Kidney epithelial cell (primary cell): ENCODE results near the gene CBFA2T2. TPM values are rescaled to one million over a fixed set of nuclear protein-coding genes. Genes with fewer than 3 reads are reported as not detected.
"Not testable (repeated sequence)": the region's sequence is repeated elsewhere in the genome, so short reads cannot be mapped to it uniquely, and the experiment has no call there.

Source experiments
- DNase-seq: peaks from one replicate; pipeline ENCODE4 v3.0.0-alpha.2; 2010; ENCODE audit warnings: low read depth
- H3K27me3 ChIP-seq: 2 replicates; pipeline ENCODE4 v1.6.0; 2011; ENCODE audit warnings: low read length; ENCODE audit not compliant: control insufficient read depth, insufficient read depth
- H3K36me3 ChIP-seq: 2 replicates; pipeline ENCODE4 v1.5.1; 2011; ENCODE audit warnings: low read length; ENCODE audit not compliant: control insufficient read depth, insufficient read depth
- H3K4me3 ChIP-seq: 2 replicates; pipeline ENCODE4 v1.5.1; 2011; ENCODE audit warnings: low read depth, mild to moderate bottlenecking, control low read depth, low read length
- total RNA-seq: library from RNA; depleted of rRNA; stranded (reverse); fragments of >200 nt; gene quantifications from 2 replicates; pipeline ENCODE4 v1.2.3, GENCODE V29; 2015
- TF ChIP-seq, protein P1 (sequence below): IDR thresholded peaks from 2 replicates; pipeline ENCODE4 v1.5.1; 2011; ENCODE audit warnings: mild to moderate bottlenecking, moderate library complexity, low read length, control low read depth, inconsistent platforms; ENCODE audit not compliant: insufficient read depth, poor library complexity, severe bottlenecking

The CBFA2T2 gene
- total RNA-seq, 1 donor from 2014 or later = 13.4 TPM

DNA sequence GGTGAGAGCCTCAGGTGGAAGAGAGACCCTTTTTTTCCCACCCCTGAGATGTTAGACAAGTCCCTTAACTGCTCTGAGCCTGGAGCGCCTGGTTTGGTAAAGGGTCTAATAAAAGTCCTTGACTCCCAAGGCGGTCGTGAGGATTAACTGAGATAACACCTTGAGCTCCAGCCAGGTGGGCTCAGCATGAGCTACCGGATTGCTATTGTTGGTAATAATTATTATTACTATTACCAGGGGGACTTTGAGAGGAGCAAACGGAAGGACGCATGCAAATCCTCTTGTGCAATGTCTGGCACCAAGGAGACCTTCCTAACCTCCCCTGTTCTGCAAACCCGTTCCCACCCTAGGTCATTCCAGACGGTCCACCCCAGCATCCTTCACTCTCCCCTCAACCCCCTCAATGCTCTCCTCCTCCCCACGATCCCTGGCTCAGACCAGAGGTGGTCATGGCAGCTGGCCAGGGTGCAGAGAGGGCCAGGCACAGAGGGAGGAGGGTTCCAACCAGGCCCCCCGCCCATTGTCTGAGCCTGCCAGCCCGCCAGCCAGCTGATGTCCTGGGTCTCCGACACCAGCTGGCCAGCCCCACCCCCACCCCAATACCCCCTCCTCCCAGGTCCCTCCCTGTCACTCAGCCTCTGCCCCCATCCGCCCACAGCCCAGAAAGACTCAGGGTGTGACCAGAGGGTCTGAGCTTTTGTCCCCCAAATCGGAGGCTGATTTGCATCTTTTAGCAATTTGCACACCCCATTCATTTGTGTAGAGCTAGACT is 14.3 kb upstream of the CBFA2T2 start:
- DNase-seq = no peak
- no peaks in the 10 kb centered on the region for H3K36me3 ChIP-seq
- TF ChIP-seq, protein P1, sequence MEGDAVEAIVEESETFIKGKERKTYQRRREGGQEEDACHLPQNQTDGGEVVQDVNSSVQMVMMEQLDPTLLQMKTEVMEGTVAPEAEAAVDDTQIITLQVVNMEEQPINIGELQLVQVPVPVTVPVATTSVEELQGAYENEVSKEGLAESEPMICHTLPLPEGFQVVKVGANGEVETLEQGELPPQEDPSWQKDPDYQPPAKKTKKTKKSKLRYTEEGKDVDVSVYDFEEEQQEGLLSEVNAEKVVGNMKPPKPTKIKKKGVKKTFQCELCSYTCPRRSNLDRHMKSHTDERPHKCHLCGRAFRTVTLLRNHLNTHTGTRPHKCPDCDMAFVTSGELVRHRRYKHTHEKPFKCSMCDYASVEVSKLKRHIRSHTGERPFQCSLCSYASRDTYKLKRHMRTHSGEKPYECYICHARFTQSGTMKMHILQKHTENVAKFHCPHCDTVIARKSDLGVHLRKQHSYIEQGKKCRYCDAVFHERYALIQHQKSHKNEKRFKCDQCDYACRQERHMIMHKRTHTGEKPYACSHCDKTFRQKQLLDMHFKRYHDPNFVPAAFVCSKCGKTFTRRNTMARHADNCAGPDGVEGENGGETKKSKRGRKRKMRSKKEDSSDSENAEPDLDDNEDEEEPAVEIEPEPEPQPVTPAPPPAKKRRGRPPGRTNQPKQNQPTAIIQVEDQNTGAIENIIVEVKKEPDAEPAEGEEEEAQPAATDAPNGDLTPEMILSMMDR = no peak
- no peak overlapping the region for H3K4me3 ChIP-seq
- H3K27me3 ChIP-seq = peaks cover 4% of the 10 kb centered on the region

DNA sequence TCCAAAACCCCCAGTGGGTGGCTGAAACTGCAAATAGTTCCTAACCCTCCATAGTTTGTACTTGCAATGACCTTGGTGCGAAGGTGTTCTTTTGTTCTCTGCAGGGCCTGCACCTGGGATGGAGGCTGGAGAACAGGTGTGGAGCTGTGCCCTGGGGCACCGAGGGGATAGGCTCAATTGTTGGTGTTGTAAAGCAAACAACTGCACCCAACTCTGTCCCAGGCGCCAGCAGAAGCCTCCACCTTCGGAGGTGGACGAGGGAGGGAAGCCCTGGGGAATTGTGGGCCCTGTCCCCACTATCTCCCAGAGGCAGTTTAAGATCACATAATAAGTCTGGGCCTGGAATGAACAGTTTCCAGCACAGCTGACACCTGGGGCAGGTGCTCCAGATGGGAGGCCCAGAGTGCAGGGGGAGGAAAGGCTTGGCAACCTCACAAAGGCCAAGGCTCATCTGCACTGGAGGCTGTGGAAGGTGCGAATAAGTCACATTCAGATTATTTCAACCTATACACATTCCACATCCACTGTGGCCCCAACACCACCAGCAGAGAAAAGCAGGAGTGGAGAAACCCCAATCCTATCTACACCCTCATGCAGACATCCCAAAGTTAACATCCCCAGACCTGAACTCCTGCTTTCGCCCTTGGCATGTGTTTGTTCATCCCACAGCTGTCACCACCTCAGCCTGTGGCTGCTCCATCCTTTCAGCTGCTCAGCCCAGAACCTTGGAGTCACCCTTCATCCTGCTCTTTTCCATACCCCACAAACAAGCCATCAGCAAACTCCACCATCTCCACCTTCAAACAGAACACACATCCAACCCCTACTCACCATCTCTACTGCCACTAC is 12.3 kb upstream of the CBFA2T2 start:
- no peaks in the 10 kb centered on the region for H3K36me3 ChIP-seq
- H3K4me3 ChIP-seq = no peak overlapping the region
- DNase-seq = no peak
- TF ChIP-seq, protein P1 = no peak
- peaks cover 4% of the 10 kb centered on the region for H3K27me3 ChIP-seq

DNA sequence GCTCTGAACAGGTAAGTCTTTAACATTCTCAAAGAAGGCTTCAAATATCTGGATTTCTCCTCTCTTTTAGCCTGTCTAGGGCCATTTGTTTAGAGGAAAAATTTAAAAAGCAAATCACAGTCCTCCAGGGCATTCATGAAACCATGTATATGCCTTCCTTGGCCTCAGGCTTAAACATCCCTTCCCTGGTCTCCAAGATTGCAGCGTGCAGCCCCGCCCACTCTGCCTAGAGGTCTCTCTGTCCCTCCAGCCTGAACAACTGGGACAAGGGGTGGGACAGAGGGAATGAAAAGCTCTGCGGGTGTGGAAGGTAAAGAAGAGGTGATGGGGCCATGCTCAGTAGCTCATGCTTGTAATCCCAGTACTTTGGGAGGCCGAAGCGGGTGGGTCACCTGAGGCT is 9.8 kb upstream of the CBFA2T2 start:
- Histone ChIP-seq H3K4me3 (no peak overlapping the region), H3K36me3 (no peaks in the 10 kb centered on the region), H3K27me3 (peaks cover 2% of the 10 kb centered on the region)
- DNase-seq = no peak
- TF ChIP-seq, protein P1 = no peak

DNA sequence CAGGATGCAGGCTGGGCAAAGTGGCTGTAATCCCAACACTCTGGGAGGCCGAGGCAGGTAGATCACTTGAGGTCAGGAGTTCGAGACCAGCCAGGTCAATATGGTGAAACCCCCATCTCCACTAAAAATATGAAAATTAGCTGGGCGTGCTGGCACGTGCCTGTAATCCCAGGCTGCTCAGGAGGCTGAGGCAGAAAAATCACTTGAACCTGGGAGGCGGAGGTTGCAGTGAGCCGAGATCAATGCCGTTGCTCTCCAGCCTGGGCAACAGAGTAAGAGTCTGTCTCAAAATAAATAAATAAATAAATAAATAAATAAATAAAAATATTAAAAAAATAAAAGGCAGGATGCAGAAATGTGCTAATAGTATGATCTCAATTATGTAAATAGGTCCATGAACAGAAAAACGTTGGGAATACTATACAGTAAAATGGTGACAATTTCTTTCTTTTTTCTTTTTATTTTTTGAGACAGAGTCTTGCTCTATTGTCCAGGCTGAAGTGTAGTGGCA is 8.4 kb upstream of the CBFA2T2 start:
- H3K4me3 ChIP-seq = no peak overlapping the region

DNA sequence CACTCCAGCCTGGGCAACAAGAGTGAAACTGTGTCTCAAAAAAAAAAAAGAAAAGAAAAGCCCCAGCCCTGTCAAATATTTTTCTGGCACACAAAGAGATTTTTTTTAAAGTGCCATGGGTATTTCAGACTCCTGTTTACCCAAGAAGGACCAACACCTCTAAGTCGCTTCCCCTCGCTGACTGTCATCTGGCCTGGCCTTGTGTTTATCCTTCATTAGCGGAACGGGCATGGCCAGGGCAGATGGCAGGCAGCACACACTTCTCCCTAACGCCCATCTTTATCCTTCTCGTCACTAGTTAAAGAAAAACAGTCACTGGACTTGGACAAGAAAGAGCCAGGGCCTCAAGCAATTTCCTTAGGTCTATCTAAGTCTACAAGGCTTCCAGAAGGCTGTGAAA is 7.3 kb upstream of the CBFA2T2 start:
- Histone ChIP-seq H3K36me3 (no peaks in the 10 kb centered on the region), H3K4me3 (no peak overlapping the region), H3K27me3 (peaks cover 2% of the 10 kb centered on the region)
- TF ChIP-seq, protein P1 = no peak
- no peak for DNase-seq

More for the DNA sequence above, 8.4 kb upstream of the CBFA2T2 start:
- Histone ChIP-seq H3K27me3 (peaks cover 2% of the 10 kb centered on the region), H3K36me3 (no peaks in the 10 kb centered on the region)
- TF ChIP-seq, protein P1 = no peak
- DNase-seq = no peak

DNA sequence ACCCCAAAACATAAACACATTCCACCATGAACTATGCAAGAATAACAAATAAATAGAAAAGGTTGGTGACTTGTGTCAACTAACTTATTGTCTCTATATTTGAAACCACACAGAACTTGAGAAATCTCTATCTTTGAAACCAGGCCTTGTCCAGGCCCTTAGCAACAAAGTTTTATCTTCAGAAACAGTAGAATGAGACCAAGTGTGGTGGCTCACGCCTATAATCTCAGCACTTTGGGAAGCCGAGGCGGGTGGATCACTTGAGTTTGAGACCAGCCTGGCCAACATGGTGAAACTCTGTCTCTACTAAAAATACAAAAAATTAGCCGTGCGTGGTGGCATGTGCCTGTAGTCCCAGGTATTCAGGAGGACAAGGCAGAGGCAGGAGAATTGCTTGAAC is 6.7 kb upstream of the CBFA2T2 start:
- not testable (repeated sequence) for DNase-seq, H3K4me3 ChIP-seq, H3K36me3 ChIP-seq, H3K27me3 ChIP-seq
